AG08396 (cell line): ENCODE data around the gene MRPS18A.
"Not testable (repeated sequence)": the region's sequence is repeated elsewhere in the genome, so short reads cannot be mapped to it uniquely, and the experiment has no call there.

Experiments
- DNase-seq: peaks from one replicate; pipeline ENCODE4 v3.0.0; 2012; ENCODE audit warnings: low spot score, mixed read lengths

The MRPS18A gene

DNA sequence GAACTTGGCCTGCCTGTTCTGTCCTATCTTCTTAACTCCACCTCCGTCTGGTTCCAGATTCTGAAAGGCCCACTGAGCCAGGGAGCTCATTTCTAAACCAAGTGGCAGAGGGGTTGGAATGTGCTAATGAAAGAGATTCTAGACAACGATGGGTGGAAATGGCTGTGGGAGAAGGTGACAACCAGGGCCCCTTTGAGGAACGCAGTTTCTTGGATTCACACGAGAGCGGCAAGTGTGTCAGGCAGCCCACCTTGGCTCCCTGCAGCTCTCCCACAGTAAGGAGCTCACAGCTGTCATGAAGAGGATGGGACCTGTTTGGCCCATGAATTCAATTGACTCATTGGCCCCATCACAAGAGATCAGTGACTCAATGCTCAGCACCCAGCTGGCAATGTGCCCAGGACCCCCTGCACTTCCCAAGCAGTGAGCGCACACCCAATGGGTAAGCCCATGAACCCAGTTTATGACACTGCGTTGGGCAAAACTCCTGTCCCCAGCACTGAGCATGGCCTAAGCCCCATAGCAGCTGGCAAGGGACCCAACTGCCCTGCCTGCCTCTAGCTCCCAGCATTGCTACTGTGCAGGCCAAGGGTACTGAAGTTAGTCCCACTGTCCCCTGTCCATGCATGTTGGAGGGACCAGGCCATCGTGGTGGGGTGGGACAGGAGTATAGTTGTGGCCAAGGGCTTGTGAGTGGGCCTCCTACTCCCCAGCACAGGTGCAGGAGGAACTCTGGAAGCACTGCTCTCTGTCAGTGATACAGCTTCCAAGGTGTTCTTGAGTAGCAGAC is 16.4 kb downstream of the MRPS18A start:
- no peak for DNase-seq

DNA sequence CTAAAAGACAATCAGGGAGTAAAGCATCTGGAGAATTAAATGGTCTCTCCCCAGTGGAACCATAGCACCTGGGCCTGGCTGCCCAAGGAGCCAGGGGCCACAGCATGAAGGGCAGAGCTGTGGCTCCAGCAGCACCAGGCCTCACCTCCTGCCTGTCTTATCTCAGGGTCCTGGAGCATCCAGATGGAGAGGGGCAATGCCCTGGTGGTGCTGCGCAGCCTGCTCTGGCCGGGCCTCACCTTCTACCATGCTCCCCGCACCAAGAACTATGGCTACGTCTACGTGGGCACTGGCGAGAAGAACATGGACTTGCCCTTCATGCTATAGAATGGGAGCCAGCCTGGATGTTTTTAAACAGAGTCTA is 17.0 kb downstream of the MRPS18A start:
- no peak for DNase-seq

DNA sequence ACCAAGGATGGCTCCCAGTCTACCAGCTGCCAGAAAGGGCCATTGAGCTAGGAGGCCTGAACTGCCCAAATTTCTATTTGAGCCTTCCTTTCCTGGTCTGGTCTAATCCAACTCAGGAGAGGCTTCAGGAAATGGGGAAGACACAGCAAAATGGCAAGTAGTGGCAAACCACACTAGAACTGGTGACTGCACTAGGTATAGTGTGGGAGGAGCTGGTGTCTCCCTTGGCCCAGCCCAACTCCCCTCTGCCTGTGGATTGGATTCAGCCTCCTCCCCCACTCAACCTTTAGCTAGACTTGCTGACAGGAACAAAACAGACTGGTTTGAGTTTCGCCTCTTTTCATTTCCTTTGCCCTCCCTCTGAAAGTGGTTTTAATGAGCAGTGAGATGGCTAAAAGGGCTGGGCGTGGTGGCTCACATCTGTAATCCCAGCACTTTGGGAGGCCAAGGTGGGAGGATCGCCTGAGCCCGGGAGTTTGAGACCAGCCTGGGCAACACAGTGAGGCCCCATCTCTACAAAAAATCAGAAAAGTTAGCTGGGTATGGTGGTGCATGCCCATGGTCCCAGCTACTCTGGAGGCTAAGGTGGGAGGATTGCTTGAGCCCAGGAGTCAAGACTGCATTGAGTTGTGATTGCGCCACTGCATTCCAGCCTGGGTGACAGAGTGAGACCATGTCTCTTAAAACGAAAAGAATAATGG is 17.5 kb downstream of the MRPS18A start:
- DNase-seq = no peak

DNA sequence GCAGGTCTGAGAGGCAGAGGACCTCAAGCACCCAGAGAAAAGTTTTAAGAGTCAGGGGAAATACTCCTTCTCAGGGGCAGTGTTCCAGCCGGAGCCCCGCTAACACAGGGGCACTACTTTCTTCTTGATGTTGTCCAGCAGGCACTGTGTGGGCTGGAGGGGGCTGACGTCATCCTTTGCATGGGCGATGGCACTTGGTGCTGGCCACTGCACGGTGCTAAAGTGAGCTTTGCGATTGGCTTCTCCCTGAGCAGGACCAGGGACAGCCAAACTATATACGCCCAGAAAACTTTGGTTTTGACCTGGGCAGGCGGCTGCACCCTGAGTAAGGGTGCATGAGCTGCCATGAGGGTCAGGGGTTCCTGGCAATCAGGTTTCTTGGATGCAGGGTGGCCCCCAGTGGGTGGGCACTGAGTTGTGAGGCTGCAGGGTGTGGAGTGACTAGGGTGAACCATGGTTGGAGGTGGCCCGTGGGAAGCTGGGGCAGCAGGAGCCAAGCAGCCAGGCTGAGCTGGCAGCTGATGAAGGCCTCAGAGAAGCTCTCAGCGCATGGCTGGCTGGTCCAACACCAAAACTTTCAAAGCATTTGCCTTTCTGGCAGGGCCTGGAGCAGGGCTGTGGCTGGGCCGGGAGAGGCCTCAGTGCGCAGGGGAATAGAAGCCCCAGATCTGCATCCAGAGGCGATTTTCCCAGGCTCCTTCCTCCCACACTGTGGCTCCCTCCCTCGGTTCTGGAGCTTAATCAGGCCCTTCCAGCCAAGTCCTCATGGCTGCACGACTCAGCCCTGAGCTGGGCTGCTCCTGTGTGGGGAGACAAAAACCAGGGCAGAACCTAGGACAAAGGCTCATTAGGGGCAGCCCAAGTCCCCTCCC is 18.3 kb downstream of the MRPS18A start:
- peak; percentile 83 for DNase-seq

DNA sequence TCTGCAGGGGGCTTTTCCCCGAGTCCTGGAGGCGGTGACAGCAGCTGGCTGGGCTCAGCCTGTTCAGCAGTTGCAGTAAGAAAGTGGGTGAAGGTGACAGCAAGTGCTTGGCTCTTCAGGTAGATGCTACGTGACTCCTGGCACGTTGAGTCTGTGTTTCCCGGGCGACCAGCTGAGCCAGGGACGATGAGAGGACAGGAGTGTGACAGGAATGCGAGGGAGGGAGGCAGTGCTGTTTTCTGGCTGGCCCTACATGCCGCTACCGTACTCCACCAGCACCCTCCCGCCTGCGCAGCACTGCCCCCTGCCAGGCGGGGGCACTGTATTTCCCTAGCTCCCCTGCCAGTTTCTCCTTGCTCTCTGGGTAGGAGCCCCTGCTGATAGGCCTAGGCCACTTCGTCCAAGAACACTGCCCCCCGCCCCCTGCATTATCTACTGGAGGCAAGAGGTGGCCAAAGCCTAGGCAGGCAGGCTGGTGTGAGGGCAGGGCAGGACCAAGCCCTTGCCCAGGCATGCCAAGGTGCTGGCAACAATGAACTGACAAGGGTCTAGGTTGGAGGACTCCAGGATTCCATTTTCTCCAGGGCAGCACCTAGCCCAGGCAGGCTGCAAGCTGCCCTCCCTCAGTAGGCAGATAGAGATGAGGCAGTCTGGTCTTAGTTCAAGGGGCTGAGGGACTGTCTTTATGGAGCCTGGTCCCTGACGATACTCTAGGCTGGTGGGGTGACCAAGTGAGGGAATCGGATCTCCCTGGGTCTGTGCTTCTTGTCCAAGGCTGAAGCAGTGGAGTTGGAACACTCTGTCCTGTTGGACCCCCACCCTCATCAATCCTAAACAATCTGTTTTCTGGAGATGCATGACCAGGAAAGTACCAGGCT is 19.2 kb downstream of the MRPS18A start:
- DNase-seq = peak; percentile 62

DNA sequence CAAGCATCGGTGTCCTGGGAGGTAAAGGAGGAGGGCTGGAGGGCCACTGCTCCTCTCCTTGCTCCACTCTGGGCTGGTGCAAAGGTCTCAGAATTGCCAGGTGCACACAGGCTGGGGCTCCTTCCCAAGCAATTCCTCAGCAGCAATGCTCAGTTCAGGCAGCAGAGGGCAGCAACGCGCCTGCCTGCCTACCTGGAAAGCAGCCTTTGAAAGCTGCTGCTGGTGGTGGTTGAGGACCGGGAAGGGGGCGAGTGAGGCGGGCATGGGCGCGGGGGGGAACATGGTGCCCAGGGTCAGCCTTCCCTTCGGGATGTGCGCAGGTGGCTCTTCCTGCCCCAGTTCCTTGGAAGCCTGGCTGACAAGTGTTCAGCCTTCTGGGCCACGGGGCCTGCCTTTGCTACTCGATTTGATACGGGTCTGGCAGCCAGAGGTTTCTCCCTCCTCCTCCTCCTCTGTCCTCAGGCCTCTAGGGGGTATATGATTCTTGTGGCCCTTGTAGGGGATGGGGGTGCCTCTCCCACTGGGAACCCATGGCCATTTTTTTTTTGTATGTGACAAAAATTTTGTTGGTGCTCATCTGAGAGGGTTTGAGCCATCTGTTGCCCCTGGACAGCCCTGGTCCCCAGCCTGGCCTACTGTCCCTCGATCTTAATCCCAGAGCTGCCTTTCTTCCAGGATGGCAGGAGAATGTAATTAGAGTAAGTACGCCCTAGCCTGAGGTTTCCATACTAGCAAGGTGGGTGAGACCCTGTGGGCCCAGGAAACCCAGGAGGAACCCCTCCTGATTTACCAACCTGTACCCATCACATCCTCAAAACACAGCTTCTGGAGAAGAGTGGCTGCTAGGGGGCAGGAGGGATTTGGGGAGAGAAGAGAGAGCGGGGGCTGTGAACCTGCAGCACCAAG is 20.1 kb downstream of the MRPS18A start:
- peak; percentile 82 for DNase-seq

DNA sequence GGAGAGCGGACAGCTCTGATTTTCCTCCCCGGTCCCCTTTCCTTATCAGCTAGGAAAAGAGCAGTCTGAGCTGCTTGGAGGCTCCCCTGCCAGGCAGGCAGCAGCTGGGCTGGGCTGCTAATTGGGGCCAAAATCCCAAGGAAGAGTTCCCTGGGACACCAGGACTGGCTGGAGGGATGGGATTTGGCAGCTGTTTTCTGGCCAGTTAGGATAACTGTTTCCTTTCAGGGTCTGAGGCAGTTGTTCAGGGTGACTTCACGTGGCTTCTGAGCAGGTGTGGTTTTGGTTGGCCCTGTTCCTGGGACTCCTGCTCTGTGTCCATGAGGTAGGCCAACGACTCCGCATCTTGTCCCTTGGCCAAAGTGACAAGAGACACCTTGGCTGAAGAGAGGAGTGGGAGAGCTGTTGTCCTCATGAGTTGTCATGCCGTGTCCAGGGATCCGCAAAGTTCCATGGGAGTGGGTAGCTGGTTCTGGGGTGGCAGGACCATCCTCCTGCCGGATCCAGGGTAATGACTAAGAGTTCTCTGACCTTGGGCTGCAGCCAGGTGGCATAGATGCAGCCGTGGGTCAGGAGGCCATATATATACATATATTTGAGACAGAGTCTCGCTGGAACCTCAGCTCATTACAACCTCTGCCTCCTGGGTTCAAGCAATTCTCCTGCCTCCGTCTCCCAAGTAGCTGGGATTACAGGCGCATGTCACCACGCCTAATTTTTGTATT is 21.2 kb downstream of the MRPS18A start:
- DNase-seq = no peak

DNA sequence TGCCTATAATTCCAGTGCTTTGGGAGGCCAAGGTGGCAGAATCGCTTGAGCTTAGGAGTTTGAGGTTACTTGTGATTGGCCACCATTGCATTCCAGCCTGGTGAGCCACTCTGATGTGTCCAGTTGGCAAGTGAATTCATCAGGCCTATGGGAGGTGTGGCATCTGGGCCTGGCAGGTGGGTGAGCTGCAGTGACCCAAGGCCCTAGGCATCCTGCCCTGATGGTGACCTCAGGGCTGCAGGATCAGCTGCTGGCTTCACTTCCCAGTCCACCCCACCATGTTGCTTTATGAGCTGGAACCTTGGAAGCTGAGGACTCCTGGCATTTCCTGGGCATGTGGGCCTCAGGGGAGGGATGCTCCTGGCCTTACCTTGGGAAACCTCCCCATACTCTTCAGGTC is 22.2 kb downstream of the MRPS18A start:
- no peak for DNase-seq

DNA sequence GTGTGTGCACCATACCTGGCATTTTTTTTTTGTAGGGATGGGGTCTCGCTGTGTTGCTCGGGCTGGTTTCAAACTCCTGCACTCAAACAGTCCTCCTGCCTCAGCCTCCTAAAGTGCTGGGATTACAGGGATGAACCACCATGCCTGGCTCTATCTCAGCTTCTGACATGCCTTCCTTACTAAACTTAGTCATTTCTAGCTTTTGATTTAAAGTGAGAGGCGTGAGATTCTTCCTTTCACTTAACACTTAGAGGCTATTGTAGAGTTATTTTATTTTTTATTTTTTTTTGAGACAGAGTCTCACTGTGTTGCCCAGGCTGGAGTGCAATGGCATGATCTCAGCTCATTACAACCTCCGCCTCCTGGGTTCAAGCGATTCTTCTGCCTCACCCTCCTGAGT is 24.6 kb downstream of the MRPS18A start:
- DNase-seq = not testable (repeated sequence)

DNA sequence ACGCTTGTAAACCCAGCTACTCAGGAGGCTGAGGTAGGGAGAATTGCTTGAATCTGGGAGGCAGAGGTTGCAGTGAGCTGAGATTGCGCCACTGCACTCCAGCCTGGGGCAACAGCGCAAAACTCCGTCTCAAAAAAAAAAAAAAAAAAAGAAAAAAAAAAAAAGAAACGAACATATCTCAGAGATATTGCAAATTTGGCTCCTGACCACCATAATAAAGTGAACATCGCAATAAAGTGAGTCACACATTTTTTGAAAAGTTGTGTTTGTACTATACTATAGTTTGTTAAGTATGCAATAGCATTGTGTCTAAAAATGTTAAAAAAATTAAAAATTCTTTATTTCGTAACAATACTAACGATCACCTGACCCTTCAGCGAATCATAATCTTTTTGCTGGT is 29.4 kb downstream of the MRPS18A start:
- no peak for DNase-seq

DNA sequence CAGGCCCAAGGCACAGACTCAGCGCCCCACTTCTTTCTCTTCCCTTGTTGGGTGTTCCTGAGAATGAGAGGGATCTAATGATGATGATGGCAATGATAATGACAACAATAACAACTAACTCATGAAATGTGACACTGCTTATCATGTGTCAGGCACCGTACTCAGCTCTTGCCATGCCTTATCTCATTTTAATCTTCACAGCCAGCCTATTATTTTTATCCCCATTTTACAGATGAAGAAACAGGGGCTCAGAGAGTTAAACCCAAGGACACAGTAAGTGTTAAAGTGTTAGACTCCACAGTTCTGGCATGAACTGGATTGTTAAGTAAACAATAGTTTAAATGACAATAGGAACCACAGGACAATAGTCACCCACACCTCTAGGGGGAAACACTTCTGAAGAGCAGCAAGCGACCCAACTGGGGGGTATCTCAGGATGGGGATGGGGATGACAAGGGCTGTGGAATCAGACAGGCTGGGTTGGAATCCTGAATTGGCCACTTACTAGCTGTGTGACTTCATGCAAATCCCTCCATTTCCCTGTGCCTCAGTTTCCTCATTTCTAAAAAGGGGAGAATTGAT is 30.3 kb downstream of the MRPS18A start:
- DNase-seq = no peak

DNA sequence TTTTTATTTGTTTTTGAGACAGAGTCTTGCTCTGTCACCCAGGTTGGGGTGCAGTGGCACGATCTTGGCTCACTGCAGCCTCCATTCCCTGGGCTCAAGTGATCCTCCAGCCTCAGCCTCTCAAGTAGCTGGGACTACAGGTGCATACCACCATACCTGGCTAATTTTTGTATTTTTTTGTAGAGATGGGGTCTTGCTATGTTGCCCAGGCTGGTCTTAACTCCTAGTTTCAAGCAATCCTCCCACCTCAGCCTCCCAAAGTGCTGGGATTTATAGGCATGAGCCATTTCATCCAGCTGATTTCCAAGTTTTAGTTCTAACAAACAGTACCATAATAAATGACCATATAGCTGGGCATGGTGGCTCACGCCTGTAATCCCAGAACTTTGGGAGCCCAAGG is 34.8 kb downstream of the MRPS18A start:
- not testable (repeated sequence) for DNase-seq

DNA sequence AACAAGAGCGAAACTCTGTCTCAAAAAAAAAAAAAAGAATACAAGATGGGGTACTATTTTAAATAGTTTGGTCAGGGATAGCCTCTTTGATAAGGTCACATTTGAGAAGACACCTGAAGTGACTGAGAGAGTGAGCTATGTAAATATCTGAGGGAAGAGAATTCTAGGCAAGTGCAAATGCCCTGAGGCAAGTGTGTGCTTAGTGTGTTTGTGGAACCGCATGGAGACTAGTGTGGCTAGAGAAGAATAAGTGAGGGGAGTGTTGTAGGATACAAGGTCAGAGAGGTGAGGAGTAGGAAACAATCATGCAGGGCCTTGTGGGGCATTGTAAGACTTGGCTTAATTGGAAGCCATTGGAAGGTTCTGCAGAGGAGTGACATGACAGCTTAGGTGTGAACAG is 39.3 kb downstream of the MRPS18A start:
- DNase-seq = no peak

DNA sequence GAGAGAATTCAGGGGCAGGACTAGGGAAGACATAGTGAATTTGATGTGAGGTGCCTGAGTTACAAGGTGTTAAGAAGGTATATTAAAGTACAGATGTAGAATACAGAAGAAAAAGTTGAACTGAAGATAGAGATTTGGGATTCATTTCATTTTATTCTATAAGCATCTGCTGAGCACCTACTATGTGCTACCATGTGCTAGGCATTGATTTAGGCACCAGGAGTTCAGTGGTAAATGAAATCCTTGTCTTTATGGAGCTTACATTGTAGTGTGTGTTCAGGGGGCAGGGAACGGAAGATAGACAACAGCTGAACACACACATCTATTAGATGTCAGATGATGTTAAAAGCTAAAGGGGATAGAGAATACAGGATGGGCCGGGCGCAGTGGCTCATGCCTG is 40.0 kb downstream of the MRPS18A start:
- DNase-seq = no peak

DNA sequence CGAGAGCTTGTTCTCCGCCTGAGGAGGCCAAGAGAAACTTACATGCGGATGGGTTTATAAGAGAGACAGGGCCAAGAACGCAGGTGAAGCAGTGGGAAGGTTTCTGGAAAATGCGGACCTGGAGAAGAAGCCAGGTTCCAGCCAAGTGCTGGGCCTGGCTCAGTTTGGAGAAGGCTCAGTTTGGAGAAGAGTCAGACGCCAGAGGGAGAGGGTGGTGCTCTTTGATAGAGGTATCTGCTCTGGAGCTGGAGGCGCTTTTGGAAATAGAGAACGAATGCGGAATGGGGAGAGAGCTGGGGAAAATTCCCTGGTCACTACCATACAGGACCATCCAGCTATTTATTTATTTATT is 42.0 kb downstream of the MRPS18A start:
- no peak for DNase-seq

DNA sequence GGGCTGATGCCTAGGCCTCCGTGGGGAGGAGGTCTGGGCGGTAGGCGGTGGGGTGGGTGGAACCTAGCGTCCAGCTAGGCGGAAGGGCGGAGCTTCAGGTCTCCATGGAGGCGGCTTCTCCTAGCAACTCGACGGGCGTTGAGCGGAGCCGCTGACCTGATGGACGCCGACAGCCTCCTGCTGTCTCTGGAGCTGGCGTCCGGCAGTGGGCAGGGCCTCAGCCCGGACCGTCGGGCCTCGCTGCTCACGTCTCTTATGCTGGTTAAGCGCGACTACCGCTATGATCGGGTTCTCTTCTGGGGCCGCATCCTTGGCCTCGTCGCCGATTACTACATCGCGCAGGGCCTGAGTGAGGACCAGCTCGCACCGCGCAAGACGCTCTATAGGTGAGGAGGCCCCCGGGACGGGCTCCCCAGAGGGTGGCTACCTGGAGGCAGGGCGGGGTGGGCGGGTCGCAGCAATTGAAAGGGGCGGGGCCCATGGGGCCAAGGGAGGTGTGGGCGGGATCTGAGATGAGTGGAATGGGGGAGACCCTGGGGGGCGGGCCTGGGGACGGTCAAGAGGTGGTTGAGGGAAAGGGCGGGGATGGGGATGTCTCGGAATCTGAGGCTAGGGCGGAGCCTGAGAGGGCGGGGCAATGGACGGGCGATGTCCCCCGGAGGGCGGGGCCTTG is 42.5 kb downstream of the MRPS18A start, which contains the start of gene RSPH9:
Gene RSPH9 (plus strand): TSS at position 97 of the 673 bp plus-strand sequence. CDS start 63 bp downstream, at position 160.
- peak; percentile 66 for DNase-seq

DNA sequence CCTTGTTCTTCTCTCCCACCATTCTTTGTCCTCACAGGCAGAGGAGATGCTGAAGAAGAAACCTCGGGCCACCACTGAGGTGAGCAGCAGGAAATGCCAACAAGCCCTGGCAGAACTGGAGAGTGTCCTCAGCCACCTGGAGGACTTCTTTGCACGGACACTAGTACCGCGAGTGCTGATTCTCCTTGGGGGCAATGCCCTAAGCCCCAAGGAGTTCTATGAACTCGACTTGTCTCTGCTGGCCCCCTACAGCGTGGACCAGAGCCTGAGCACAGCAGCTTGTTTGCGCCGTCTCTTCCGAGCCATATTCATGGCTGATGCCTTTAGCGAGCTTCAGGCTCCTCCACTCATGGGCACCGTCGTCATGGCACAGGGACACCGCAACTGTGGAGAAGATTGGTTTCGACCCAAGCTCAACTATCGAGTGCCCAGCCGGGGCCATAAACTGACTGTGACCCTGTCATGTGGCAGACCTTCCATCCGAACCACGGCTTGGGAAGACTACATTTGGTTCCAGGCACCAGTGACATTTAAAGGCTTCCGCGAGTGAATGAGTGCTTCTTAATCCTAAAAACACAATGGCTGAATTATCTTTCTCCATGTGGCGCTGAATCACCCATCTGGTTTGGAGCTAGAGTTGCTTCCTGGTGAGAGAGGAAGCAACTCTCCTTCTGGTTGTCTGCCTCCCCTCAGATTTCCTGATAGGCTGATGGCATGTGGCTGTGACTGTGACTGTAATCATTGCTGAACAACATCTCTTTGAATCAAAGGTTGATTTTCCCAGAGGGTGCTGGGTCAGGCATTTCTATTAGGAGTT is 47.4 kb downstream of the MRPS18A start:
- no peak for DNase-seq

DNA sequence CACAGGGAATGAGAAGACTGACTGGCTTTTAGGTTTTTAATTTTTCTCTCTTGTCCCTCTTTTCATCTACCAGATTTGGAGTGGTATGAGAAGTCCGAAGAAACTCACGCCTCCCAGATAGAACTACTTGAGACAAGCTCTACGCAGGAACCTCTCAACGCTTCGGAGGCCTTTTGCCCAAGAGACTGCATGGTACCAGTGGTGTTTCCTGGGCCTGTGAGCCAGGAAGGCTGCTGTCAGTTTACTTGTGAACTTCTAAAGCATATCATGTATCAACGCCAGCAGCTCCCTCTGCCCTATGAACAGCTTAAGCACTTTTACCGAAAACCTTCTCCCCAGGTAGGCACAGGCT is 51.3 kb downstream of the MRPS18A start:
- no peak for DNase-seq
